ENCODE data around the gene MPZL3. TPM values are rescaled to one million over a fixed set of nuclear protein-coding genes. Genes with fewer than 3 reads are reported as not detected.

The MPZL3 gene
- total RNA-seq, 6 donors from 2014 or later, result 2.3 to 27.7 (median 10.4) TPM

GRCh38 chr11:118214210-118214914 lies 37.8 kb downstream of the MPZL3 start:
- Histone ChIP-seq H3K27ac (peak overlapping the region; percentile 32 to 71 (median 50)), H3K4me3 (no peak overlapping the region), H3K4me1 (peaks cover 9 to 63% (median 29%) of the 10 kb centered on the region in 4 donors), H3K27me3 (no peaks in the 10 kb centered on the region), H3K9me3 (no peaks in the 10 kb centered on the region), H3K36me3 (no peaks in the 10 kb centered on the region)
- DNase-seq (peak in 1 of 2 donors; percentile 74), ATAC-seq (ENCODE audit: low FRiP score in 2 of 2) (peak; percentile 54 to 75)
- WGBS, 2 donors, result 52 to 60% methylated on average over 6 of the region's 6 CpGs
- TF ChIP-seq EP300 (IDR thresholded peaks at IDR 0.05) (no peak), CTCF (IDR thresholded peaks at IDR 0.05) (no peak), POLR2AphosphoS5 (IDR thresholded peaks at IDR 0.05) (no peak), POLR2A (IDR thresholded peaks at IDR 0.05) (no peak)

GRCh38 chr11:118213781-118214180 lies 38.4 kb downstream of the MPZL3 start:
- Histone ChIP-seq H3K4me1 (peaks cover 9 to 63% (median 29%) of the 10 kb centered on the region in 4 donors), H3K4me3 (no peak overlapping the region), H3K27ac (peak overlapping the region in 3 of 4 donors; percentile 32 to 71 (median 48)), H3K36me3 (no peaks in the 10 kb centered on the region), H3K9me3 (no peaks in the 10 kb centered on the region), H3K27me3 (no peaks in the 10 kb centered on the region)
- no peak for TF ChIP-seq CTCF (IDR thresholded peaks at IDR 0.05)
- no peak for TF ChIP-seq POLR2A (IDR thresholded peaks at IDR 0.05)
- no peak for TF ChIP-seq POLR2AphosphoS5 (IDR thresholded peaks at IDR 0.05)
- WGBS, 2 donors, result 85 to 90% methylated on average over 2 of the region's 2 CpGs
- ATAC-seq (ENCODE audit: low FRiP score in 2 of 2) (no peak), DNase-seq (no peak)

GRCh38 chr11:118213201-118213600 lies 39.0 kb downstream of the MPZL3 start:
- Histone ChIP-seq H3K9me3 (no peaks in the 10 kb centered on the region), H3K36me3 (no peaks in the 10 kb centered on the region), H3K4me1 (peaks cover 9 to 63% (median 29%) of the 10 kb centered on the region in 4 donors), H3K27me3 (no peaks in the 10 kb centered on the region), H3K4me3 (no peak overlapping the region), H3K27ac (peak overlapping the region; percentile 36 to 71 (median 44))
- TF ChIP-seq POLR2AphosphoS5 (IDR thresholded peaks at IDR 0.05) (no peak), POLR2A (IDR thresholded peaks at IDR 0.05) (no peak), CTCF (IDR thresholded peaks at IDR 0.05) (no peak), EP300 (IDR thresholded peaks at IDR 0.05) (no peak)
- no peak for ATAC-seq (ENCODE audit: low FRiP score in 2 of 2)
- no peak for DNase-seq
- WGBS, 2 donors, result 79 to 80% methylated on average over 4 of the region's 4 CpGs

- no peak overlapping the region for H3K4me3 ChIP-seq
- ATAC-seq (ENCODE audit: low FRiP score in 2 of 2) (peak in 1 of 2 donors; percentile 52), DNase-seq (no peak)
- H3K27me3 ChIP-seq, result no peaks in the 10 kb centered on the region
- 31 to 39% methylated on average over 2 of the region's 2 CpGs for WGBS, 2 donors
- TF ChIP-seq POLR2A (IDR thresholded peaks at IDR 0.05) (no peak), EP300 (IDR thresholded peaks at IDR 0.05) (no peak), CTCF (IDR thresholded peaks at IDR 0.05) (no peak), POLR2AphosphoS5 (IDR thresholded peaks at IDR 0.05) (no peak)
- H3K36me3 ChIP-seq, result no peaks in the 10 kb centered on the region
- peaks cover 9 to 62% (median 29%) of the 10 kb centered on the region in 4 donors for H3K4me1 ChIP-seq
- peak overlapping the region; percentile 36 to 71 (median 44) for H3K27ac ChIP-seq
- no peaks in the 10 kb centered on the region for H3K9me3 ChIP-seq
Observed at GRCh38 chr11:118212781-118213191, 39.4 kb downstream of the MPZL3 start.

All from upper lobe of left lung (tissue), 6 donors.